Neural crest cell (in vitro differentiated cells): ENCODE data around the gene VWA8. TPM values are rescaled to one million over a fixed set of nuclear protein-coding genes. Genes with fewer than 3 reads are reported as not detected.

Experiments
- DNase-seq: peaks from one replicate; pipeline ENCODE4 v3.0.0; 2021; ENCODE audit warnings: low read depth, mixed read lengths, low spot score
- H3K27ac Mint-ChIP-seq: one replicate; pipeline ENCODE4 v1.8.0; 2021; ENCODE audit warnings: mild to moderate bottlenecking, mixed read lengths; ENCODE audit not compliant: unreplicated experiment
- H3K27me3 Mint-ChIP-seq: 2 replicates; pipeline ENCODE4 v1.8.0; 2021; ENCODE audit warnings: low read depth, mild to moderate bottlenecking, mixed read lengths
- H3K36me3 Mint-ChIP-seq: 2 replicates; pipeline ENCODE4 v1.8.0; 2021; ENCODE audit warnings: low read depth, mild to moderate bottlenecking, mixed read lengths
- H3K4me1 Mint-ChIP-seq: 2 replicates; pipeline ENCODE4 v1.8.0; 2021; ENCODE audit warnings: mixed read lengths
- H3K4me3 Mint-ChIP-seq: one replicate; pipeline ENCODE4 v1.8.0; 2021; ENCODE audit warnings: mild to moderate bottlenecking, mixed read lengths
- H3K9me3 Mint-ChIP-seq: 2 replicates; pipeline ENCODE4 v1.8.0; 2021; ENCODE audit warnings: mixed read lengths
- total RNA-seq: library from RNA; stranded (reverse); gene quantifications from 2 replicates; pipeline ENCODE4 v1.2.1, GENCODE V29; 2021
- TF ChIP-seq, protein P1 (sequence below): fragments of 200-600 bp; sonication (generic); conservative IDR thresholded peaks from 2 replicates; pipeline ENCODE4 v1.5.0; 2021; ENCODE audit warnings: antibody characterized with exemption, mild to moderate bottlenecking

VWA8 gene
- total RNA-seq, 1 donor from 2014 or later: 19.5 TPM

- H3K27ac Mint-ChIP-seq: peak overlapping the region; percentile 43
- no peaks in the 10 kb centered on the region for H3K9me3 Mint-ChIP-seq
- peaks cover 15% of the 10 kb centered on the region for H3K36me3 Mint-ChIP-seq
- H3K27me3 Mint-ChIP-seq: no peaks in the 10 kb centered on the region
- no peak overlapping the region for H3K4me3 Mint-ChIP-seq
- TF ChIP-seq, protein P1, sequence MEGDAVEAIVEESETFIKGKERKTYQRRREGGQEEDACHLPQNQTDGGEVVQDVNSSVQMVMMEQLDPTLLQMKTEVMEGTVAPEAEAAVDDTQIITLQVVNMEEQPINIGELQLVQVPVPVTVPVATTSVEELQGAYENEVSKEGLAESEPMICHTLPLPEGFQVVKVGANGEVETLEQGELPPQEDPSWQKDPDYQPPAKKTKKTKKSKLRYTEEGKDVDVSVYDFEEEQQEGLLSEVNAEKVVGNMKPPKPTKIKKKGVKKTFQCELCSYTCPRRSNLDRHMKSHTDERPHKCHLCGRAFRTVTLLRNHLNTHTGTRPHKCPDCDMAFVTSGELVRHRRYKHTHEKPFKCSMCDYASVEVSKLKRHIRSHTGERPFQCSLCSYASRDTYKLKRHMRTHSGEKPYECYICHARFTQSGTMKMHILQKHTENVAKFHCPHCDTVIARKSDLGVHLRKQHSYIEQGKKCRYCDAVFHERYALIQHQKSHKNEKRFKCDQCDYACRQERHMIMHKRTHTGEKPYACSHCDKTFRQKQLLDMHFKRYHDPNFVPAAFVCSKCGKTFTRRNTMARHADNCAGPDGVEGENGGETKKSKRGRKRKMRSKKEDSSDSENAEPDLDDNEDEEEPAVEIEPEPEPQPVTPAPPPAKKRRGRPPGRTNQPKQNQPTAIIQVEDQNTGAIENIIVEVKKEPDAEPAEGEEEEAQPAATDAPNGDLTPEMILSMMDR: no peak
- DNase-seq: no peak
- H3K4me1 Mint-ChIP-seq: peaks cover 8% of the 10 kb centered on the region
These were observed 22.0 kb downstream of the VWA8 start for GRCh38 chr13:41938918-41939317.

GRCh38 chr13:41937388-41937787 lies 23.5 kb downstream of the VWA8 start:
- no peak for DNase-seq
- Mint-ChIP-seq H3K4me3 (no peak overlapping the region), H3K36me3 (peaks cover 23% of the 10 kb centered on the region), H3K4me1 (peaks cover 14% of the 10 kb centered on the region), H3K27me3 (no peaks in the 10 kb centered on the region), H3K9me3 (peaks cover 5% of the 10 kb centered on the region), H3K27ac (no peak overlapping the region)
- TF ChIP-seq, protein P1: no peak

- peaks cover 5% of the 10 kb centered on the region for H3K9me3 Mint-ChIP-seq
- peaks cover 11% of the 10 kb centered on the region for H3K4me1 Mint-ChIP-seq
- H3K27me3 Mint-ChIP-seq: no peaks in the 10 kb centered on the region
- H3K27ac Mint-ChIP-seq: no peak overlapping the region
- DNase-seq: no peak
- TF ChIP-seq, protein P1: no peak
- no peak overlapping the region for H3K4me3 Mint-ChIP-seq
- peaks cover 23% of the 10 kb centered on the region for H3K36me3 Mint-ChIP-seq
These were observed 25.4 kb downstream of the VWA8 start for GRCh38 chr13:41935501-41935900.

GRCh38 chr13:41934994-41935393 lies 25.9 kb downstream of the VWA8 start:
- peaks cover 5% of the 10 kb centered on the region for H3K9me3 Mint-ChIP-seq
- no peak overlapping the region for H3K4me3 Mint-ChIP-seq
- peaks cover 27% of the 10 kb centered on the region for H3K36me3 Mint-ChIP-seq
- no peaks in the 10 kb centered on the region for H3K27me3 Mint-ChIP-seq
- no peak overlapping the region for H3K27ac Mint-ChIP-seq
- TF ChIP-seq, protein P1: no peak
- H3K4me1 Mint-ChIP-seq: peaks cover 11% of the 10 kb centered on the region
- DNase-seq: no peak

DNA sequence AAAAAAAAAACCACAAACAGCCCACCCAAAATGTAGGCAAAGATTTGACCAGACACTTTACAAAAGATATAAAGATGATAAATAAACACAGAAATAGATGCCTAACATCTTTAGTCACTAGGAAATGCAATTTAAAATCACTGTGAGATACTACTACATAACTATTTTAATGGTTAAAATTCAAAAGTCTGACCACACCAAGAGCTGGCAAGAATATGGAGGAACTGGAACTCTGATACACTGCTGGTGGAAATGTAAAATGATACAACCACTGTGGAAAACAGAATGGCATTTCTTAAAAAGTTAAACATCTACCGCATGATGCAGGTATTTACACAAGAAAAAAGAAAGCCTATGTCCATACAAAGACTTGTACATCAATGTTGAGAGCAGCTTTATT lies 26.8 kb downstream of the VWA8 start:
- Mint-ChIP-seq H3K27me3 (no peaks in the 10 kb centered on the region), H3K36me3 (peaks cover 30% of the 10 kb centered on the region), H3K9me3 (peaks cover 5% of the 10 kb centered on the region), H3K27ac (no peak overlapping the region), H3K4me1 (peaks cover 9% of the 10 kb centered on the region), H3K4me3 (no peak overlapping the region)
- TF ChIP-seq, protein P1: no peak
- no peak for DNase-seq

DNA sequence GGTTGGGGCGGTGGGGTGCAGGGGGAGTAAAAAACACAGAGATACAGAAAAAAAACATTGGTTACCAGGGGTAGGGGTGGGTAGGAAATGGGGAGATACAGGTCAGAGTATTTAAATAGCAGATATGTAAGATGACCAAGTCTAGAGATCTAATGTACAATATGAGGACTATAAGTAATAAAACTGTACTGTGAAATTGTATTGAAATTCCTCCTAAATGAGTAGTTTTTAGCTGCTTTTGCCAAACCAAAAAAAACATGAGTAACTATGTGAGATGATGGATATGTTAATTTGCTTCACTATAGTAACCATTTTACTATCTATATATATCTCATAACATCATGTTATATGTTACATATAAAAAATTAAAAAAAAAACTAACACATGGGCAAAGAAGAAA lies 29.6 kb downstream of the VWA8 start:
- TF ChIP-seq, protein P1: no peak
- Mint-ChIP-seq H3K36me3 (peaks cover 35% of the 10 kb centered on the region), H3K4me1 (peaks cover 6% of the 10 kb centered on the region), H3K27me3 (no peaks in the 10 kb centered on the region), H3K9me3 (peaks cover 9% of the 10 kb centered on the region), H3K27ac (no peak overlapping the region), H3K4me3 (no peak overlapping the region)
- DNase-seq: no peak
